ENCODE measurements around the gene GALNT16.

Gene GALNT16

GRCh38 chr14:69334576-69334975 is 74.6 kb downstream of the GALNT16 start:
- Histone ChIP-seq H3K9me2 (replicated peaks; ENCODE audit: control insufficient read depth, low read length) (no peaks in the 10 kb centered on the region), H4K20me1 (ENCODE audit: control insufficient read depth, insufficient read depth, low read depth, low read length) (no peaks in the 10 kb centered on the region), H3K9me3 (ENCODE audit: control insufficient read depth, insufficient read depth, low read length) (no peaks in the 10 kb centered on the region), H3K4me2 (ENCODE audit: low read length) (no peak overlapping the region), H3K79me2 (ENCODE audit: control insufficient read depth, low read length) (no peaks in the 10 kb centered on the region), H3K4me1 (ENCODE audit: control insufficient read depth, low read length) (no peaks in the 10 kb centered on the region), H3K27me3 (ENCODE audit: control insufficient read depth, low read length) (peaks cover 21% of the 10 kb centered on the region), H3K27ac (ENCODE audit: low read depth, low read length) (no peak overlapping the region), H3K36me3 (ENCODE audit: control insufficient read depth, low read length) (no peaks in the 10 kb centered on the region), H3K4me3 (ENCODE audit: low read length) (no peak overlapping the region), H3F3A (ENCODE audit: control insufficient read depth, insufficient read depth) (no peaks in the 10 kb centered on the region)
- TF ChIP-seq EZH2phosphoT487 (IDR thresholded peaks at IDR 0.05; ENCODE audit: borderline replicate concordance, low read length) = no peak
- TF ChIP-seq CTCF (IDR thresholded peaks at IDR 0.05; ENCODE audit: low read depth, low read length, poor library complexity, severe bottlenecking) = no peak

GRCh38 chr14:69335371-69335771 is 75.4 kb downstream of the GALNT16 start:
- H3K36me3 ChIP-seq (ENCODE audit: control insufficient read depth, low read length) = no peaks in the 10 kb centered on the region
- H3K27me3 ChIP-seq (ENCODE audit: control insufficient read depth, low read length) = peaks cover 21% of the 10 kb centered on the region
- TF ChIP-seq EZH2phosphoT487 (IDR thresholded peaks at IDR 0.05; ENCODE audit: borderline replicate concordance, low read length) (no peak), CTCF (IDR thresholded peaks at IDR 0.05; ENCODE audit: low read depth, low read length, poor library complexity, severe bottlenecking) (no peak)
- H4K20me1 ChIP-seq (ENCODE audit: control insufficient read depth, insufficient read depth, low read depth, low read length) = no peaks in the 10 kb centered on the region
- H3K9me2 ChIP-seq (replicated peaks; ENCODE audit: control insufficient read depth, low read length) = no peaks in the 10 kb centered on the region
- no peaks in the 10 kb centered on the region for H3K4me1 ChIP-seq (ENCODE audit: control insufficient read depth, low read length)
- H3K4me2 ChIP-seq (ENCODE audit: low read length) = no peak overlapping the region
- H3K79me2 ChIP-seq (ENCODE audit: control insufficient read depth, low read length) = no peaks in the 10 kb centered on the region
- no peaks in the 10 kb centered on the region for H3F3A ChIP-seq (ENCODE audit: control insufficient read depth, insufficient read depth)
- no peaks in the 10 kb centered on the region for H3K9me3 ChIP-seq (ENCODE audit: control insufficient read depth, insufficient read depth, low read length)
- no peak overlapping the region for H3K27ac ChIP-seq (ENCODE audit: low read depth, low read length)
- no peak overlapping the region for H3K4me3 ChIP-seq (ENCODE audit: low read length)

DNA sequence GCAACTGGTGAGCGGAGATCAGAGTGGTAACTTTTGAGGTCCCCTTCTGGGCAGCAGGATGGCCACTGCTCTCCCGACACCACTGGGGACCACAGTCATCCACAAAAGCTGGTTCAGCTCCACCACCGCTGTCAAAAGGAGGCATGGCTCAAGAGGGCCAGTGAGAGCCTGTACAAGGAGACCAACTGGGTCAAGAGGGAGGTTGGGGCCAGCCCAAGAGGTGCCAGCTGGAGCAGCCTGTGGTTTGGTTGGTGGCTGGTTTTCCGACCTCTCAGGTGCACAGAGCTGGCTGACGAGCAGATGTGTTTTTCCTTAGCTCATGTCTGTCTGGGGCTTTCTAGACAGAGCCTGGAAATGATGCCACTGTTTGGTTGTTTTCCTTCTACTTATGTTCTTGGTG is 78.0 kb downstream of the GALNT16 start:
- Histone ChIP-seq H3K4me1 (ENCODE audit: control insufficient read depth, low read length) (no peaks in the 10 kb centered on the region), H4K20me1 (ENCODE audit: control insufficient read depth, insufficient read depth, low read depth, low read length) (no peaks in the 10 kb centered on the region), H3F3A (ENCODE audit: control insufficient read depth, insufficient read depth) (no peaks in the 10 kb centered on the region), H3K4me2 (ENCODE audit: low read length) (no peak overlapping the region), H3K27ac (ENCODE audit: low read depth, low read length) (no peak overlapping the region), H3K9me3 (ENCODE audit: control insufficient read depth, insufficient read depth, low read length) (no peaks in the 10 kb centered on the region), H3K9me2 (replicated peaks; ENCODE audit: control insufficient read depth, low read length) (no peaks in the 10 kb centered on the region), H3K4me3 (ENCODE audit: low read length) (no peak overlapping the region), H3K79me2 (ENCODE audit: control insufficient read depth, low read length) (no peaks in the 10 kb centered on the region), H3K27me3 (ENCODE audit: control insufficient read depth, low read length) (peaks cover 30% of the 10 kb centered on the region), H3K36me3 (ENCODE audit: control insufficient read depth, low read length) (no peaks in the 10 kb centered on the region)
- no peak for TF ChIP-seq EZH2phosphoT487 (IDR thresholded peaks at IDR 0.05; ENCODE audit: borderline replicate concordance, low read length)

GRCh38 chr14:69339426-69339825 is 79.5 kb downstream of the GALNT16 start:
- H3K9me2 ChIP-seq (replicated peaks; ENCODE audit: control insufficient read depth, low read length) = no peaks in the 10 kb centered on the region
- no peak overlapping the region for H3K27ac ChIP-seq (ENCODE audit: low read depth, low read length)
- no peaks in the 10 kb centered on the region for H3K36me3 ChIP-seq (ENCODE audit: control insufficient read depth, low read length)
- TF ChIP-seq EZH2phosphoT487 (IDR thresholded peaks at IDR 0.05; ENCODE audit: borderline replicate concordance, low read length) (no peak), CTCF (IDR thresholded peaks at IDR 0.05; ENCODE audit: low read depth, low read length, poor library complexity, severe bottlenecking) (no peak)
- peaks cover 39% of the 10 kb centered on the region for H3K27me3 ChIP-seq (ENCODE audit: control insufficient read depth, low read length)
- no peaks in the 10 kb centered on the region for H3K79me2 ChIP-seq (ENCODE audit: control insufficient read depth, low read length)
- H3K9me3 ChIP-seq (ENCODE audit: control insufficient read depth, insufficient read depth, low read length) = no peaks in the 10 kb centered on the region
- no peaks in the 10 kb centered on the region for H3K4me1 ChIP-seq (ENCODE audit: control insufficient read depth, low read length)
- H3F3A ChIP-seq (ENCODE audit: control insufficient read depth, insufficient read depth) = no peaks in the 10 kb centered on the region
- no peak overlapping the region for H3K4me2 ChIP-seq (ENCODE audit: low read length)
- no peaks in the 10 kb centered on the region for H4K20me1 ChIP-seq (ENCODE audit: control insufficient read depth, insufficient read depth, low read depth, low read length)
- H3K4me3 ChIP-seq (ENCODE audit: low read length) = no peak overlapping the region

Measured in DOHH2 (cell line).